HepG2 (cell line): Measurements from ENCODE around the gene PSORS1C1. TPM values are rescaled to one million over a fixed set of nuclear protein-coding genes. Genes with fewer than 3 reads are reported as not detected.

Experiments
- CCDC6 ChIP-seq: sonication (generic); formaldehyde crosslinking; IDR thresholded peaks from 2 replicates; pipeline ENCODE4 v1.8.1; 2022; ENCODE audit warnings: mild to moderate bottlenecking, missing genetic modification reagents, moderate library complexity
- CENPT ChIP-seq: sonication (generic); formaldehyde crosslinking; IDR thresholded peaks from 2 replicates; pipeline ENCODE4 v1.8.0; 2022; ENCODE audit warnings: low read depth, mild to moderate bottlenecking, moderate library complexity, missing genetic modification reagents
- CHCHD3 ChIP-seq: sonication (generic); formaldehyde crosslinking; IDR thresholded peaks from 2 replicates; pipeline ENCODE4 v1.8.0; 2022; ENCODE audit warnings: mild to moderate bottlenecking, missing genetic modification reagents, moderate library complexity
- FOXP1 ChIP-seq, 2 experiments: fragments of 450-650 bp in 1 of 2; IDR thresholded peaks; 2 replicates each; pipeline ENCODE4 v1.6.1; 2017 to 2018; ENCODE audit warnings: antibody characterized with exemption in 1 of 2
- GATA4 ChIP-seq: sonication (generic); IDR thresholded peaks from 2 replicates; pipeline ENCODE4 v1.6.1; 2016; ENCODE audit warnings: antibody characterized with exemption, low read depth, borderline replicate concordance
- LBX2 ChIP-seq: sonication (generic); formaldehyde crosslinking; IDR thresholded peaks from 2 replicates; pipeline ENCODE4 v1.5.0; 2020; ENCODE audit warnings: missing genetic modification reagents, mild to moderate bottlenecking, borderline replicate concordance
- MAF1 ChIP-seq: sonication (generic); formaldehyde crosslinking; IDR thresholded peaks from 2 replicates; pipeline ENCODE4 v1.5.0; 2020; ENCODE audit warnings: missing genetic modification reagents, borderline replicate concordance
- NFAT5 ChIP-seq: sonication (generic); formaldehyde crosslinking; IDR thresholded peaks from 2 replicates; pipeline ENCODE4 v1.4.0; 2020; ENCODE audit warnings: missing genetic modification reagents
- NFE2L2 ChIP-seq: fragments of 150-350 bp; IDR thresholded peaks from 2 replicates; pipeline ENCODE4 v1.6.1; 2014; ENCODE audit warnings: low read length
- NONO ChIP-seq, 2 experiments: fragments of 450-650 bp in 1 of 2; sonication (generic) in 1 of 2; formaldehyde crosslinking in 1 of 2; IDR thresholded peaks in 1 of 2; conservative IDR thresholded peaks in 1 of 2; 2 replicates each; pipeline versions ENCODE4 v1.6.1 to v1.8.0; 2017 to 2022; ENCODE audit warnings: mild to moderate bottlenecking in 1 of 2, missing genetic modification reagents in 1 of 2, moderate library complexity in 1 of 2
- NR1H2 ChIP-seq: sonication (generic); formaldehyde crosslinking; IDR thresholded peaks from 2 replicates; pipeline ENCODE4 v1.8.1; 2022; ENCODE audit warnings: low read depth, missing genetic modification reagents, borderline replicate concordance
- POLR2AphosphoS5 ChIP-seq: IDR thresholded peaks from 2 replicates; pipeline ENCODE4 v1.6.1; 2012; ENCODE audit warnings: low read depth, low read length
- PPARG ChIP-seq: conservative IDR thresholded peaks from 2 replicates; pipeline ENCODE4 v1.6.1; 2016; ENCODE audit warnings: missing biosample characterization, missing genetic modification reagents
- RORA ChIP-seq: sonication (generic); formaldehyde crosslinking; IDR thresholded peaks from 2 replicates; pipeline ENCODE4 v1.5.0; 2020; ENCODE audit warnings: mild to moderate bottlenecking, missing genetic modification reagents, moderate library complexity
- SNAPC5 ChIP-seq: sonication (generic); formaldehyde crosslinking; IDR thresholded peaks from 2 replicates; pipeline ENCODE4 v1.8.1; 2023; ENCODE audit warnings: mild to moderate bottlenecking, missing genetic modification reagents, borderline replicate concordance
- TP53 ChIP-seq: sonication (generic); formaldehyde crosslinking; conservative IDR thresholded peaks from 2 replicates; pipeline ENCODE4 v1.4.0; 2020; ENCODE audit warnings: missing genetic modification reagents
- U2AF2 ChIP-seq: fragments of 200-400 bp; formaldehyde crosslinking; IDR thresholded peaks from 2 replicates; pipeline ENCODE4 v1.6.1; 2017; ENCODE audit warnings: low read depth, mild to moderate bottlenecking, low read length
- ZFX ChIP-seq: sonication (generic); formaldehyde crosslinking; IDR thresholded peaks from 2 replicates; pipeline ENCODE4 v1.4.0; 2020; ENCODE audit warnings: mild to moderate bottlenecking, low read depth, missing genetic modification reagents, moderate library complexity
- ZNF292 ChIP-seq: sonication (generic); formaldehyde crosslinking; IDR thresholded peaks from 2 replicates; pipeline ENCODE4 v1.8.1; 2022; ENCODE audit warnings: mild to moderate bottlenecking, low read depth, missing genetic modification reagents, borderline replicate concordance
- ZNF331 ChIP-seq: sonication (generic); formaldehyde crosslinking; IDR thresholded peaks from 2 replicates; pipeline ENCODE4 v1.4.0; 2020; ENCODE audit warnings: missing genetic modification reagents
- ZNF574 ChIP-seq: sonication (generic); formaldehyde crosslinking; IDR thresholded peaks from 2 replicates; pipeline ENCODE4 v1.4.0; 2020; ENCODE audit warnings: missing genetic modification reagents
- ZNF678 ChIP-seq: sonication (generic); formaldehyde crosslinking; IDR thresholded peaks from 2 replicates; pipeline ENCODE4 v1.4.0; 2020; ENCODE audit warnings: mild to moderate bottlenecking, missing genetic modification reagents
- polyA plus RNA-seq, 8 experiments: library from polyadenylated mRNA; depleted of rRNA in 3 of 8; stranded (reverse) in 7 of 8; unstranded in 1 of 8; fragments of >200 nt; fragmentation: Illumina TruSeq in 4 of 8; extraction: Trizol in 4 of 8; gene quantifications; 2 replicates each; pipeline versions ENCODE4 v1.2.1 to v1.2.3, GENCODE V29; 2011 to 2016; ENCODE audit warnings: low read depth in 4 of 8, missing spikeins in 1 of 8, mixed read lengths in 1 of 8; ENCODE audit not compliant: insufficient read depth in 1 of 8
- total RNA-seq, 5 experiments: library from RNA; depleted of rRNA; stranded (reverse); fragments of >200 nt; fragmentation: Illumina TruSeq; extraction: Trizol; gene quantifications; 2 replicates each; pipeline ENCODE4 v1.2.3, GENCODE V29; 2016; ENCODE audit warnings: low read depth in 1 of 5

Gene PSORS1C1
- total and polyA plus RNA-seq, 2 of the 13 experiments (the other 11 are each of a cell fraction or from before 2014, with no cell fraction given), result 0.01 to 0.02 TPM

- peak; percentile 17; the same call in 1 of the 2 replicates for TF ChIP-seq ZNF574 (CRISPR knock-in tag)
- no peak for TF ChIP-seq SNAPC5 (CRISPR knock-in tag)
- no peak for TF ChIP-seq NR1H2
- no peak for TF ChIP-seq NONO (IDR thresholded peaks at IDR 0.05)
- no peak for TF ChIP-seq NONO (CRISPR knock-in tag; conservative IDR thresholded peaks at IDR 0.05)
- no peak for TF ChIP-seq TP53 (CRISPR knock-in tag)
- TF ChIP-seq PPARG (CRISPR knock-in tag), result no peak
- 0 out of 2 replicates have a peak, but pooled peaks have one; percentile 17 for TF ChIP-seq LBX2 (CRISPR knock-in tag)
- no peak for TF ChIP-seq CENPT
- TF ChIP-seq NFAT5 (CRISPR knock-in tag), result no peak
- TF ChIP-seq ZNF331, result no peak
- TF ChIP-seq FOXP1 (IDR thresholded peaks at IDR 0.05), result no peak
- no peak for TF ChIP-seq FOXP1 (CRISPR knock-in tag; IDR thresholded peaks at IDR 0.05)
- no peak for TF ChIP-seq ZNF678 (CRISPR knock-in tag)
- TF ChIP-seq U2AF2, result no peak
- TF ChIP-seq POLR2AphosphoS5, result no peak
- no peak for TF ChIP-seq ZFX
- no peak for TF ChIP-seq NFE2L2
- TF ChIP-seq CCDC6 (CRISPR knock-in tag), result 0 out of 2 replicates have a peak, but pooled peaks have one; percentile 5
- TF ChIP-seq CHCHD3 (CRISPR knock-in tag), result 0 out of 2 replicates have a peak, but pooled peaks have one; percentile 60
- 0 out of 2 replicates have a peak, but pooled peaks have one; percentile 13 for TF ChIP-seq GATA4
- no peak for TF ChIP-seq MAF1 (CRISPR knock-in tag)
- TF ChIP-seq RORA (CRISPR knock-in tag), result no peak
- TF ChIP-seq ZNF292 (CRISPR knock-in tag), result no peak
Measured at GRCh38 chr6:31157513-31158139, 43.0 kb downstream of the PSORS1C1 start, which contains the start of gene CCHCR1 (continued).
